ENCODE results near the gene RHBDF2.
A peak's percentile ranks its signal among the peaks of the same experiment; 100 is the strongest.
"Not testable (repeated sequence)": the region's sequence is repeated elsewhere in the genome, so short reads cannot be mapped to it uniquely, and the experiment has no call there.

The RHBDF2 gene

GRCh38 chr17:76537578-76538280 is 36.5 kb upstream of the RHBDF2 start, which contains the start of gene CYGB:
Gene CYGB, minus strand, starts transcription at chr17:76537709. Its CDS starts 167 bp downstream, at chr17:76537542.
- peak in 3 of 6 experiments; percentile 9 to 17 (median 15) for DNase-seq

DNA sequence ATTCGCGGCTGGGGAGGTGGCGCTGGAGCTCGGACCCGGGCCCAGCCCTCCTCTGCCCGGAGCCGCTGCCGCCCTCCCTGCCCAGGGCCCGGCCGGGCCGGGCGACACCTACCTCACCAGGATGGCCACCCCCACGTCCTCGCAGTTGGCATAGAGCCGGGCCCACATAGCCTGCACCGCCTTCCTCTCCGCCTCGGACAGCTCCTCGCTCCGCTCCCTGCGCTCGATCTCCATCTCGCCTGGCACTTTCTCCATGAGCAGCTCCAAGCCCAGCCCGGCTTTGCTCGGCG is 36.0 kb upstream of the RHBDF2 start:
- no peak for DNase-seq

- DNase-seq: no peak
These were observed 35.5 kb upstream of the RHBDF2 start for GRCh38 chr17:76536511-76537287.

DNA sequence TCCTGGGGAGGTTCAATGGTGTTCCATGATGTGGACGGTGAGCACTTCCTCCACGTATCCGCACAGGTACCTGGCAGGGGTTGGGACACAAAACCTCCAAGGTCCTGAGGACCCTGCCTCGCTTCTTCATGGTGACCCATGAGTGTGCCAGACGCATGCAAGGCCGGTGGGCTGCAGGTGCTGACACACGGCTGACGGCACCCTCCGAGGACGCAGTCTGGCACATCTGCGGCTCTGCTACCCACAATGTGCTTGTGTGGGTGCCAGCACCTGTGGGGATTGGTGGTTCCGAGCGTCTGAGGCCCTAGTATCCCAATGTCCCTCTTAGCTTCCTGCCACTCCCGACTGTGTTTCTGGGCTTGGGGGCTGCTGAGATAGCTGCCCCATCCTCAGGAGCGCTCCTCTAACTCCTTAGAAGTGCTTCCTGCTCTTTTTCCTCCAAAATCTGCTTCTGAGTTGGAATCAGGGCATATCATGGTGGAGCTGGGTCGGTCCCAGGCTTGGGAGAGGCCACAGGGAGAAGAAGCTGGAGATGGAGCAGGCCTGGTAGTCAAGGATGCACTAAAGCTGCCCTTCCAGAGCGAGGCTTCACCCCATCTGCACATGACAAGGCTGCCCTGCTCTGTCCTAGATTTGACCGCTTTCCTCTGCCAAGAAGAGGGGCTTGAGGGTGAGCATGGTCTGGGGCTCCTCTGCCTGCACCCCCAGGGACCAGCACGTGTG is 34.7 kb upstream of the RHBDF2 start:
- DNase-seq: no peak

GRCh38 chr17:76534831-76535732 is 33.9 kb upstream of the RHBDF2 start:
- DNase-seq: no peak

DNA sequence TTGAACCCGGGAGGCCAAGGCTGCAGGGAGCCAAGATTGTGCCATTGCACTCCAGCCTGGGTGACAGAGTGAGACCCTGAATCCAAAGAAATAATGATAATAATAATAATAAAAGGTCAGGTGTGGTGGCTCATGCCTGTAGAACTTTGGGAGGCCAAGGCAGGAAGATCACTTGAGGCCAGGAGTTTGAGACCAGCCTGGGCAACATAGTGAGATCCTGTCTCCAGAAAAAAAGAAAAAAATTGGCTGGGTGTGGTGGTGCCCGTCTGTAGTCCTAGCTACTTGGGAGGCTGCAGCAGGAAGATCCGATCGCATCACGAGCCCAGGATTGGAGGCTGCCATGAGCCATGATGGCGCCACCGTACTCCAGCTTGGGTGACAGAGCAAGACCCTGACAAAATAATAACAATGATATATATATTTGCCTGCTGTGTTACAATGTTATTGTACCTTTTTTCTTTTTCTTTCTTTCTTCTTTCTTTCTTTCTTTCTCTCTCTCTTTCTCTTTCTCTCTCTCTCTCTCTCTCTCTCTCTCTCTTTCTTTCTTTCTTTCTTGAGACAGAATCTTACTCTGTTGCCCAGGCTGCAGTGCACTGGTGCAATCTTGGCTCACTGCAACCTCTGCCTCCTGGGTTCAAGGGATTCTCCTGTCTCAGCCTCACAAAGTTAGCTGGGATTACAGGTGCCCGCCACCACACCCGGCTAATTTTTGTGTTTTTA is 32.6 kb upstream of the RHBDF2 start:
- not testable (repeated sequence) for DNase-seq

DNA sequence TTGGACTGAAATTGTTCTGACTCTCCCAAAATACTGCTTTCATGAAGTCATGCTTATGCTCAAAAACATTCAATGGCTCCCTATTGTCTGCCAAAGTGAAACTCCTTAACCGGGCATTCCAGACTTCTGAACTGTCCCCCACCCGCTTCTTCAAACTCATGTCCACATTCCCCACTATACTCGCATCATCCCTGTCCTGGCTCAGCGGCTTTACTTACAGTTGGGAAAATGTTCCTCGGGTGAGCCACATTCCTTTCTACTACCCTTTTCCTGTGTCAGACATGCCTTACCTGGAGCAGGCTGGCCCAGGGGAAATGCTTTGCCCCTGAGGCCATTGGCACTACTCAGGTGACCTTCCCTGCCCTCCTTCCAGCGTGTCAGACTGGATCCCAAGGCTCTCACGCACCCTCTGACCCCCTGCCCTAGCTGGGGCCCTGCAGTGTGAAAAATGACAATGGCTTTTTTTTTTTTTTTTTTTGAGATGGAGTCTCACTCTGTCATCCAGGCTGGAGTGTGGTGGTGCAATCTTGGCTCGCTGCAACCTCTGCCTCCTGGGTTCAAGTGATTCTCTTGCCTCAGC is 30.9 kb upstream of the RHBDF2 start:
- no peak for DNase-seq

DNA sequence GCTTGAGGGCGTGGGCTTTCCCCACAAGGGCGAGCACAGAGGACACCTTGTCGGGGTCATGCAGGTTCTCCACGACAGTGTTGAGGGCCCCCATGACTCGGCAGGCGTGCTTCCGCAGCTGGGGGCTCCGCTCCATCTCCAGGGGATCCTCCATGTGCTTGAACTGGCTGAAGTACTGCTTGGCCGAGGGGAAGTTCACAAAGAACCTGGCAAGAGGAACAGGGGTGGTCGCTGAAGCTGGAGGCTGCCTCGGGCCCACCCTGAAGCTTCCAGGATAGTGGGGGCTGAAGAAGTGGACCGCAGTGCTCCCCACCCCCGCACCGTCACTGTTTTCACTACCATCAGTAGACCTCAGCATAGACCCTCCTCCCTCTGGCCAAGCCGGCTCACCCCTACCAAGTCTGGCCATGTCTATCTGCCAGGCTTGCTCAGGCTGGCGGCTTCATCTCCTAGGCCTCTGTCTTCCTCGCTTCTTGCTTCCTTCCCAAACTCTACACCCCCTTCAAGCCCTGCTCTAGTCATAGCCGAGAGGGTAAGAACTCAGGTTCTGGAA is 30.3 kb upstream of the RHBDF2 start:
- no peak for DNase-seq

DNA sequence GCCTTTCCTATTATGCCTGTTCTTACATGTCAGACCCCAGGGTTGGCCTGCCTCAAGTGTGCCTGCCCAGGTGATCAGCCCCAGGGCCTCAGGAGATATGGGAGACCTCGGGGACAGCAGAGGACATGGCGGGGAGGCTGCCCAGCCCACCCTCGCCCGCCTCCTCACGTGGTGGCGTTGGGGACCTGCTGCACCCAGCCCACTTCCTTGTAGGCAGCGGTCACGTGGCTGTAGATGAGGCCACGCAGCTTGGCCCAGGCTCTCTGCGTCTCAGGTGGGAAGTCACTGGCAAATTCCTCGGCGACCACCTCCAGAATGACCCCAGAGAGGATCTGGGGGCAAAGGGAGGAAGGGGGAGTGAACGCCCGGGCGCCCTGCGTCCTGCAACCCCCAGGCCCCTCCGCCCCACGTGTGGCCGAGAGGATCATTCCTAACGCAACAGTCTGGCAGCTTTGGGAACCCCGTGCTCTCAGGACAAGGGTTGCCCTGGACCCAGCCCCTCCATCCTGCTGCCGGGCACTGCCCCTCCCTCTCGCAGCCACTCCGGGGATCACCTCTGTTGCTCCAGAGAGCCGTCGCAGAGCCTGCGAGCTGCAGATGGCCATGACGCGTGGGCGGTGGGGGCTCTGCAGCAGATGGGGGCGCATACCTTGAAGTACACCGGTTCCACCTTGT is 29.7 kb upstream of the RHBDF2 start:
- no peak for DNase-seq

GRCh38 chr17:76530095-76530723 is 29.0 kb upstream of the RHBDF2 start:
- DNase-seq: no peak

GRCh38 chr17:76529224-76530094 is 28.2 kb upstream of the RHBDF2 start:
- no peak for DNase-seq

GRCh38 chr17:76528528-76529223 is 27.5 kb upstream of the RHBDF2 start:
- DNase-seq: no peak

DNA sequence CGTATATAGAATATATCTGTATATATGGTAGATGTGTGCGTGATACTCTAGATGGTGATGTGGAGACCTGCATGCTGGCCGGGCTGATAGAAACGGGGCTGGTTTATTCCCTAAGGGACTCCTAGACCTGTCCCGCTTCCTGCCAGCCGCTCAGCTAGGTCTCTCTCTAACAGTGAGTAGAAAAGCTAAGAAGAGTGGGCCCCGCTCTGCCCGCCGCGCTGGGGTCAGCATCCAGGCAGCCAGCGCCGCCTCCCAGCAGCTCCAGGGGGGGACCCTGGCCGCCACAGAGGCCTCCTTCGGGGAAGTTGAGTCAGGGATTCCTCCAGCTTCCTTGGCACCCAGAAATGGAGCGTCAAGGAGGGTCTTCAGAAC is 26.9 kb upstream of the RHBDF2 start:
- DNase-seq: no peak

- peak; percentile 24 to 69 (median 38) for DNase-seq
These were observed 26.3 kb upstream of the RHBDF2 start for GRCh38 chr17:76527430-76528111.

GRCh38 chr17:76527016-76527415 is 25.8 kb upstream of the RHBDF2 start:
- not testable (repeated sequence) for DNase-seq

GRCh38 chr17:76525513-76525833 is 24.2 kb upstream of the RHBDF2 start:
- DNase-seq: not testable (repeated sequence)

DNA sequence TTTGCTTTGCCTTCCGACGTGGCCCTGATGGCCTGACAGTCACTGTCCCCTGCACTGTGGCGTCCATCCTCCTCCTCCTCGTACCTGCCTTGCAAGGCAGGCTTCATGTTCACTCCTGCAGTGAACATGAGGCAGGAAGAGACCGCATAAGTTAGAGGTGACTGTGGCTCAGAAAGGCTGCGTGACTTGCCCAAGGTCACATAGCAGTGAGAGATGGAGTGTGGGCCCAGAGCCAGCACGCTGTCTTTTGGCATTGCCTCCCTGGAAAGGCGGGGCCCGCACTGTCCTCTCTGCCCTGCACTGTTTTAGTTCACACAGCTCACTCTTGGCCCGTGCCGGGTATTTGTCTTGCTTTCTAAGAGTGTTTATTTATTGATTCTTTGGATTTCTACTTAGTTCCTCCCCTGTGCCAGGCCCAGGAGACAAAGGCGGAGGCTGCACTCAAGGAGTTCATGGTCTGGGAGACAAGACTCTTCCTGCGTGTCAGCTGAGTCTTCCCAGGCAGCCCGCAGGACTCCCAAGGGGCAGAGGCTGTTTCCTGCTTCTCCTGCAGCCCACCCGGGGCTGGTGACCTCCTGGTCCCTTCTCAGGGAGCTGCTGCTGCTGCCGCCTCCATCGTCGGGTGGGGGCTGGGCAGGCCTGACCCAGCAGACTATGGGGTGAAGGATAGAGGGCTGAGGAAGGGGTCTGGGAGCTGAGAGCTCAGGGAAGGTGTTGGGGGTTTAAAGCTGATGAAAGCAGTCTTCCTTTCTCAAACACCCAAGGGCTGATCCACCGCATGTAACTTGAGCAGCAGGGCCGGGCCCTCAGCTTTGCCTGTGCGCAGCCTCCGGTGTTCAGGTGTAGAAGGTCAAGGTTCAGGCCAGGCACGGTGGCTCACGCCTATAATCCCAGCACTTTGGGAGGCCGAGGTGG is 23.6 kb upstream of the RHBDF2 start:
- DNase-seq: no peak

Measured in stimulated activated naive CD4-positive, alpha-beta T cell (primary cell).